ENCODE results near the gene KIAA1958. TPM values are rescaled to one million over a fixed set of nuclear protein-coding genes. Genes with fewer than 3 reads are reported as not detected.

Gene KIAA1958
- total and polyA plus RNA-seq, 2 experiments from 2014 or later: 9.9 to 20.1 TPM

DNA sequence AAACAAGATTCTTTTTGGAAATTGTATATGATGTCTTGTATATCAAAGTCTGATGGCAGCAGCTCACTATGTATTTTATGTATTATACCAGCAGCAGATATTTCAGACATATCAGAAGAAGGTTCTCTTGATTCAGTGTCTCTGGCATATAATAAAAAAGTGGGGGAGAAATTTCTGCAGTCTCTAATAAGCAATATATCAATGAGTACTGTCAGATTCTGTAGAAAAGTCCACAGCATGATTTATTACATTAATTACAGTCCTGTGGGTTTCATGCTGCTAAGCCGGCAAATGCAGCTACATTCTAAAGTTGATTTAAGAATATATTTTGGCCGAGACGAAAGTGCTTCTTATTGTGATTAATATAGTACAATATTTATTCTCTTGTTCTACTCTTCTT, 113.1 kb downstream of the KIAA1958 start:
- Histone ChIP-seq H3K36me3 (no peaks in the 10 kb centered on the region), H3K27me3 (no peaks in the 10 kb centered on the region), H3K27ac (no peak overlapping the region), H3K9me3 (ENCODE audit: low read depth) (no peaks in the 10 kb centered on the region), H3K4me1 (ENCODE audit: low read depth) (no peaks in the 10 kb centered on the region), H3K4me3 (no peak overlapping the region)
- DNase-seq (ENCODE audit: low read depth in 1 of 2, low spot score in 1 of 2): no peak
- TF ChIP-seq, protein P1, sequence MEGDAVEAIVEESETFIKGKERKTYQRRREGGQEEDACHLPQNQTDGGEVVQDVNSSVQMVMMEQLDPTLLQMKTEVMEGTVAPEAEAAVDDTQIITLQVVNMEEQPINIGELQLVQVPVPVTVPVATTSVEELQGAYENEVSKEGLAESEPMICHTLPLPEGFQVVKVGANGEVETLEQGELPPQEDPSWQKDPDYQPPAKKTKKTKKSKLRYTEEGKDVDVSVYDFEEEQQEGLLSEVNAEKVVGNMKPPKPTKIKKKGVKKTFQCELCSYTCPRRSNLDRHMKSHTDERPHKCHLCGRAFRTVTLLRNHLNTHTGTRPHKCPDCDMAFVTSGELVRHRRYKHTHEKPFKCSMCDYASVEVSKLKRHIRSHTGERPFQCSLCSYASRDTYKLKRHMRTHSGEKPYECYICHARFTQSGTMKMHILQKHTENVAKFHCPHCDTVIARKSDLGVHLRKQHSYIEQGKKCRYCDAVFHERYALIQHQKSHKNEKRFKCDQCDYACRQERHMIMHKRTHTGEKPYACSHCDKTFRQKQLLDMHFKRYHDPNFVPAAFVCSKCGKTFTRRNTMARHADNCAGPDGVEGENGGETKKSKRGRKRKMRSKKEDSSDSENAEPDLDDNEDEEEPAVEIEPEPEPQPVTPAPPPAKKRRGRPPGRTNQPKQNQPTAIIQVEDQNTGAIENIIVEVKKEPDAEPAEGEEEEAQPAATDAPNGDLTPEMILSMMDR (IDR thresholded peaks at IDR 0.05; ENCODE audit: low read depth, low read length): no peak

DNA sequence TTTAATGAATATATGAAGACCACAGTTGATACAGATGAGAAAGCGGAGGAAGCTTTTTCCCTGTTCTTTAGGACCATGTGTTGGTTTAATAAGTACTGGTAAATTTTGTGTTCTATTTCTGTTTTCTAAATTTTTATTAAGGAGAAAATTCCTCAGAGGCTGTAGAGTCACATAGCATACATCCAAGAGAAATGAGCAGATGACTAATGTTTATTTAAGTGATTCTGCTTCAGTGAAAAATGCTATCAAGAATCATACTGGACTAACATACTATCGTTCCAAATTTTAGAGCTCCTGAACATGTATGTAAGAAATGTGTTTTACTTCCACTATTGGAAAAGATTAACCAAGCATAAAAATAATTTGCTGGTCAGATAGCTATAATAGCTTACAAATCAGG, 115.0 kb downstream of the KIAA1958 start:
- no peaks in the 10 kb centered on the region for H3K4me1 ChIP-seq (ENCODE audit: low read depth)
- H3K27me3 ChIP-seq: no peaks in the 10 kb centered on the region
- no peak overlapping the region for H3K4me3 ChIP-seq
- no peak overlapping the region for H3K27ac ChIP-seq
- H3K36me3 ChIP-seq: no peaks in the 10 kb centered on the region
- TF ChIP-seq, protein P1 (IDR thresholded peaks at IDR 0.05; ENCODE audit: low read depth, low read length): no peak
- H3K9me3 ChIP-seq (ENCODE audit: low read depth): no peaks in the 10 kb centered on the region
- DNase-seq (ENCODE audit: low read depth in 1 of 2, low spot score in 1 of 2): peak in 1 of 2 donors; percentile 4

DNA sequence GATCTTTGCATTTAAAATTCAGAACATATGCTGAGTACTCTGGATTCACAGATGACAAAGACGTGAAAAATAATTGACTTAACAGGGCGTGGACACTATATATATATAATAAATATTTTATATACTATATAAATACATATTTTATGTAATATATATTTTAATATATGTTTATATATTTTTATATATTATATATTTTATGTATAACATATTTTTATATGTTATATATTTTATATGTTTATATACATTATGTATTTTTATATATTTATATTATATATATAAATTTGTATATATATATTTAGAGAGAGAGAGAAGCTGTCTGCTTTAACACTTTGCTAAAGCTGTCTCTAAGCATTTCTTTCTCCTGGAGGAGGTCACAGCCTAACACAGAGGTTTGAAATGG, 118.2 kb downstream of the KIAA1958 start:
- TF ChIP-seq, protein P1 (IDR thresholded peaks at IDR 0.05; ENCODE audit: low read depth, low read length): no peak
- no peaks in the 10 kb centered on the region for H3K9me3 ChIP-seq (ENCODE audit: low read depth)
- H3K27me3 ChIP-seq: no peaks in the 10 kb centered on the region
- no peak overlapping the region for H3K27ac ChIP-seq
- H3K36me3 ChIP-seq: no peaks in the 10 kb centered on the region
- H3K4me1 ChIP-seq (ENCODE audit: low read depth): no peaks in the 10 kb centered on the region
- DNase-seq (ENCODE audit: low read depth in 1 of 2, low spot score in 1 of 2): no peak
- H3K4me3 ChIP-seq: no peak overlapping the region

DNA sequence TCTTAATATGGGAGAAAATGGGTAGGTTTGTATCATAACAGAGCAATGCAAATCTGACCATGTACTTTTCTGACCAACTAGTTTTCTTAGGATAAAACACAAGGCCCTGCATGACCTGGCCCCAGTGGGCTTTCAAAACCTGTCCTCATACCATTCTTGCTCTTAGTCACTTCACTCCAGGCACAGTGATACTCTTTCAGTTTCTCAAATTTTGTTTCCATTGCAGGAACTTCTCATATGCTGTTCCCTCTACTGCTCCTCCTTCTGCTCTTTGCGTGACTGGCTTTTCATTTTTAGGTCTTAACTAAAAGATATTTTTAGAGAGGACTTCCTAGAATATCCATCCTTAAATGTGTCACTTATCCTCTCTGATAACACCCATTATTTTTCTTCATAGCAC, 118.9 kb downstream of the KIAA1958 start:
- Histone ChIP-seq H3K4me1 (ENCODE audit: low read depth) (no peaks in the 10 kb centered on the region), H3K27me3 (no peaks in the 10 kb centered on the region), H3K27ac (no peak overlapping the region), H3K36me3 (no peaks in the 10 kb centered on the region), H3K9me3 (ENCODE audit: low read depth) (no peaks in the 10 kb centered on the region), H3K4me3 (no peak overlapping the region)
- TF ChIP-seq, protein P1 (IDR thresholded peaks at IDR 0.05; ENCODE audit: low read depth, low read length): no peak
- DNase-seq (ENCODE audit: low read depth in 1 of 2, low spot score in 1 of 2): no peak

DNA sequence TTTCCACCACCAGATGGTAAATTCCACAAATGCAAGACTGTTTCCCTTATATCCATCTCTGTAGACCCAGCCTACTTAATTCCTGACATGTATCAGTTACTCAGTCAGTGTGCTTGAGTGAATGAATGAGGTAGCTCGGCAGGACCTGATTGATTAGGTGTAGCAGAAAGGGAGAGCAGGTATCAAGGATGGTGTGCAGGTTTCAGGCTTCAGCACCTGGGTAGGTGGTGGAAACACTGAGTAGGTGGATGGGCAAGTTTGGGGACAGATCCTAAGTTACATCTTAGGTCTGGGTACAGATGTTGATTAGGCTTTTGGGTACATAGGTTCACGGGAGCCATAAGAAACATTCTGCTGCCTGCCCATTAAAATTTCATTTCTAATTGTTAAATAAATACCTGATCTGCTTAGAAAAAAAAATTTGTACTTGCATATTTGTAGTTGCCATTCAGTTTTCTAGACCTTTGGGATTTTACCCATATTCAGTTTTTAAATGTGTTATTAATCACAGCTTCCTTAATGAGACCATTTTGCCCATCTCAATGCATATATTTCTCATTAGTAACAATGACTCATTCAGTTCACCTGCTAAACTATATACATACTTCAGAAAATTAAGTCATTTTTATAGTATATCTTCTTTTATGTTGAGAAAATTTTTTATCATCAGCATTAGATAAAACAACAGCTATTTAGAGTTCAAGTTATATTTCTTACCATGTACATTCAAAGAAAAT, 119.5 kb downstream of the KIAA1958 start:
- H3K4me3 ChIP-seq: no peak overlapping the region
- DNase-seq (ENCODE audit: low read depth in 1 of 2, low spot score in 1 of 2): no peak
- H3K4me1 ChIP-seq (ENCODE audit: low read depth): no peaks in the 10 kb centered on the region
- H3K27me3 ChIP-seq: no peaks in the 10 kb centered on the region
- no peaks in the 10 kb centered on the region for H3K36me3 ChIP-seq
- no peak overlapping the region for H3K27ac ChIP-seq
- no peaks in the 10 kb centered on the region for H3K9me3 ChIP-seq (ENCODE audit: low read depth)
- TF ChIP-seq, protein P1 (IDR thresholded peaks at IDR 0.05; ENCODE audit: low read depth, low read length): no peak

Data from cardiac muscle cell (in vitro differentiated cells and primary cell).